Lower leg skin (tissue), 3 donors: Measurements from ENCODE around the gene GABARAP.

Experiments used
- POLR2A ChIP-seq, 2 donors: fragments of 450-650 bp; IDR thresholded peaks; one replicate each; pipeline ENCODE4 v1.6.1; 2016 to 2017; ENCODE audit warnings: antibody characterized with exemption in 2 of 2, mild to moderate bottlenecking in 1 of 2, moderate library complexity in 1 of 2
- TF ChIP-seq, protein P1 (sequence below), 3 donors: fragments of 450-650 bp; IDR thresholded peaks; one replicate each; pipeline ENCODE4 v1.5.1; 2016; ENCODE audit warnings: antibody characterized with exemption in 3 of 3, mild to moderate bottlenecking in 3 of 3, moderate library complexity in 2 of 3

GRCh38 chr17:7232114-7232513 lies 10.1 kb downstream of the GABARAP start:
- TF ChIP-seq, protein P1, sequence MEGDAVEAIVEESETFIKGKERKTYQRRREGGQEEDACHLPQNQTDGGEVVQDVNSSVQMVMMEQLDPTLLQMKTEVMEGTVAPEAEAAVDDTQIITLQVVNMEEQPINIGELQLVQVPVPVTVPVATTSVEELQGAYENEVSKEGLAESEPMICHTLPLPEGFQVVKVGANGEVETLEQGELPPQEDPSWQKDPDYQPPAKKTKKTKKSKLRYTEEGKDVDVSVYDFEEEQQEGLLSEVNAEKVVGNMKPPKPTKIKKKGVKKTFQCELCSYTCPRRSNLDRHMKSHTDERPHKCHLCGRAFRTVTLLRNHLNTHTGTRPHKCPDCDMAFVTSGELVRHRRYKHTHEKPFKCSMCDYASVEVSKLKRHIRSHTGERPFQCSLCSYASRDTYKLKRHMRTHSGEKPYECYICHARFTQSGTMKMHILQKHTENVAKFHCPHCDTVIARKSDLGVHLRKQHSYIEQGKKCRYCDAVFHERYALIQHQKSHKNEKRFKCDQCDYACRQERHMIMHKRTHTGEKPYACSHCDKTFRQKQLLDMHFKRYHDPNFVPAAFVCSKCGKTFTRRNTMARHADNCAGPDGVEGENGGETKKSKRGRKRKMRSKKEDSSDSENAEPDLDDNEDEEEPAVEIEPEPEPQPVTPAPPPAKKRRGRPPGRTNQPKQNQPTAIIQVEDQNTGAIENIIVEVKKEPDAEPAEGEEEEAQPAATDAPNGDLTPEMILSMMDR (IDR thresholded peaks at IDR 0.05) = no peak
- TF ChIP-seq POLR2A (IDR thresholded peaks at IDR 0.05) = no peak
